Measurements from ENCODE around the gene MIPOL1.

DNA sequence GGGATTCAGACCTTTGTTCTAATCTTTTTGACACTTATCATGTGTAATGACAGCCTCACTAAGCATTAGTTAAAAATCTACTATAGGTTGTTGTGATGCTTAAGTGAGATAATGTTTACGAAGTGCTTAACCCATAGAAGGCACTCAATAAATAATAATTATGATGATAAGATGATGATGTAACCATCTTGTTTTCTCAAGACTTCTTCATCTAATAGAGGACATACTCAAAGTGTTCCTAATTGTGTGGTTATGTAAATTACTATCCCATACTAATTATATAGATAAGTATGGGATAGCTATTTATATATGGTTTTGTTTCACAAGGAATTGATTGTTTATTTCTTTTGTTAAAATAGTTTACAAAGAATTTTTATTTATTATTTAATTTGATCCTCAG is 76.9 kb downstream of the MIPOL1 start:
- TF ChIP-seq POLR2AphosphoS5 (IDR thresholded peaks at IDR 0.05) (no peak), CTCF (IDR thresholded peaks at IDR 0.05 in 8 of 11, conservative IDR thresholded peaks at IDR 0.05 in 3 of 11) (no peak)
